ENCODE data around the gene PNPO. TPM values are rescaled to one million over a fixed set of nuclear protein-coding genes. Genes with fewer than 3 reads are reported as not detected.

Gene PNPO
- total and polyA plus RNA-seq, 2 of the 13 experiments (the other 11 are each of a cell fraction or from before 2014, with no cell fraction given): 47.9 to 63.3 TPM

GRCh38 chr17:47948706-47949196 is 7.4 kb downstream of the PNPO start (continued):
- no peak; the same call in 1 of the 2 replicates for TF ChIP-seq NFE2L1 (CRISPR knock-in tag; IDR thresholded peaks at IDR 0.05; ENCODE audit: borderline replicate concordance)
- TF ChIP-seq MAZ (IDR thresholded peaks at IDR 0.05; ENCODE audit: borderline replicate concordance, low read depth, low read length): 0 out of 2 replicates have a peak, but pooled peaks have one; percentile 22
- no peak for TF ChIP-seq MAZ (CRISPR knock-in tag; IDR thresholded peaks at IDR 0.05; ENCODE audit: low read depth)
- no peak for TF ChIP-seq ZNF225 (CRISPR knock-in tag; IDR thresholded peaks at IDR 0.05)
- TF ChIP-seq ZBTB33 (CRISPR knock-in tag; IDR thresholded peaks at IDR 0.05): no peak
- TF ChIP-seq DMTF1 (CRISPR knock-in tag; IDR thresholded peaks at IDR 0.05): 0 out of 2 replicates have a peak, but pooled peaks have one; percentile 25
- peak; percentile 44; the same call in 1 of the 2 replicates for TF ChIP-seq YEATS4 (CRISPR knock-in tag; IDR thresholded peaks at IDR 0.05; ENCODE audit: borderline replicate concordance)
- no peak for TF ChIP-seq ZBTB43 (CRISPR knock-in tag; conservative IDR thresholded peaks at IDR 0.05)
- no peak for TF ChIP-seq ZEB1 (IDR thresholded peaks at IDR 0.05; ENCODE audit: insufficient replicate concordance, low read depth)
- 0 out of 2 replicates have a peak, but pooled peaks have one; percentile 33 for TF ChIP-seq CHD4 (IDR thresholded peaks at IDR 0.05; ENCODE audit: borderline replicate concordance, low read length)
- peak; percentile 81 for TF ChIP-seq ZNF652 (CRISPR knock-in tag; IDR thresholded peaks at IDR 0.05; ENCODE audit: borderline replicate concordance, low read depth)
- TF ChIP-seq AHDC1 (CRISPR knock-in tag; IDR thresholded peaks at IDR 0.05; ENCODE audit: borderline replicate concordance): peak; percentile 68; the same call in 1 of the 2 replicates
